Lower leg skin (tissue), 3 donors: Measurements from ENCODE around the gene MYOC.

Experiments
- POLR2A ChIP-seq, 2 donors: fragments of 450-650 bp; IDR thresholded peaks; one replicate each; pipeline ENCODE4 v1.6.1; 2016 to 2017; ENCODE audit warnings: antibody characterized with exemption in 2 of 2, mild to moderate bottlenecking in 1 of 2, moderate library complexity in 1 of 2
- TF ChIP-seq, protein P1 (sequence below), 3 donors: fragments of 450-650 bp; IDR thresholded peaks; one replicate each; pipeline ENCODE4 v1.5.1; 2016; ENCODE audit warnings: antibody characterized with exemption in 3 of 3, mild to moderate bottlenecking in 3 of 3, moderate library complexity in 2 of 3

DNA sequence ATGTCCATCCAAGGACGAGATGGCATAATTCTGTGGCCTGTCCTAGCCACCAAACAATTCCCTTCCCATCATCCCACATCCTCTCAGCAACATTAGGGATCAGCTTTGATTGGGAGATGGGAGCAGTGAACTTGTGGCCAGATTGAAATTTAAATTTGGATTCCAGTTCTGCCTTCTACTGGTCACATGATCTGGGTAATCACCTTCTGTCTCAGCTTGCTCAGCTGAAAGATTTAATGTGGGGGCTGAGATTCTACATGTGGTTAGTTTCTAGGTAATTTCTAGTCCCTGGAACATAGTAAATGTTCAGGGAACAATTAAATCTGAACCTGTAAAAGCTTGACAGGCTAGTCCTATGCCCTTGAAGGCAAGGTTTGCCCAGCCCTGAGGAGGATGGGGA is 27.3 kb downstream of the MYOC start:
- TF ChIP-seq, protein P1, sequence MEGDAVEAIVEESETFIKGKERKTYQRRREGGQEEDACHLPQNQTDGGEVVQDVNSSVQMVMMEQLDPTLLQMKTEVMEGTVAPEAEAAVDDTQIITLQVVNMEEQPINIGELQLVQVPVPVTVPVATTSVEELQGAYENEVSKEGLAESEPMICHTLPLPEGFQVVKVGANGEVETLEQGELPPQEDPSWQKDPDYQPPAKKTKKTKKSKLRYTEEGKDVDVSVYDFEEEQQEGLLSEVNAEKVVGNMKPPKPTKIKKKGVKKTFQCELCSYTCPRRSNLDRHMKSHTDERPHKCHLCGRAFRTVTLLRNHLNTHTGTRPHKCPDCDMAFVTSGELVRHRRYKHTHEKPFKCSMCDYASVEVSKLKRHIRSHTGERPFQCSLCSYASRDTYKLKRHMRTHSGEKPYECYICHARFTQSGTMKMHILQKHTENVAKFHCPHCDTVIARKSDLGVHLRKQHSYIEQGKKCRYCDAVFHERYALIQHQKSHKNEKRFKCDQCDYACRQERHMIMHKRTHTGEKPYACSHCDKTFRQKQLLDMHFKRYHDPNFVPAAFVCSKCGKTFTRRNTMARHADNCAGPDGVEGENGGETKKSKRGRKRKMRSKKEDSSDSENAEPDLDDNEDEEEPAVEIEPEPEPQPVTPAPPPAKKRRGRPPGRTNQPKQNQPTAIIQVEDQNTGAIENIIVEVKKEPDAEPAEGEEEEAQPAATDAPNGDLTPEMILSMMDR (IDR thresholded peaks at IDR 0.05), result no peak
- no peak for TF ChIP-seq POLR2A (IDR thresholded peaks at IDR 0.05)
